A549 (cell line): Measurements from ENCODE around the gene SPPL3. TPM values are rescaled to one million over a fixed set of nuclear protein-coding genes. Genes with fewer than 3 reads are reported as not detected.

Experiments used
- ATAC-seq, 2 experiments: fragments of 200-7000 bp in 1 of 2; fragments of >200 bp in 1 of 2; cut with Nextera tagmentation in 1 of 2; cut with Tn5 transposase in 1 of 2; 3 replicates each; pipeline versions ENCODE4 v1.8.0 to v1.9.1; 2018 to 2020; ENCODE audit warnings: mild to moderate bottlenecking in 1 of 2, moderate library complexity in 1 of 2
- CTCF ChIA-PET: fragments of 300-600 bp; sonication (Branson Sonifier 250); formaldehyde crosslinking; extraction: SDS; loops from one replicate; lab custom pipeline; 2021; ENCODE audit warnings: antibody characterized with exemption, inconsistent platforms; lab: Yijun Ruan, JAX
- POLR2A ChIA-PET: fragments of 350-600 bp; formaldehyde crosslinking; extraction: SDS; loops from one replicate; lab custom pipeline; 2021; ENCODE audit warnings: antibody characterized with exemption, inconsistent platforms; lab: Yijun Ruan, JAX
- DNase-seq, 2 experiments: peaks; one replicate each; pipeline versions ENCODE4 v3.0.0 to v3.0.0-alpha.2; 2011 to 2016; ENCODE audit warnings: low read depth in 1 of 2, low spot score in 1 of 2
- FAIRE-seq: peaks from 2 replicates; lab custom pipeline; 2011; peaks lifted over from hg19 to GRCh38; lab: Jason Lieb, UNC
- H3K27ac ChIP-seq, 2 experiments: fragments of >200 bp; sonication (Bioruptor Twin); formaldehyde crosslinking; 3 replicates each; pipeline ENCODE4 v1.5.1; 2016 to 2017
- H3K4me1 ChIP-seq: fragments of >200 bp; sonication (Bioruptor Twin); formaldehyde crosslinking; 3 replicates; pipeline ENCODE4 v1.6.1; 2016
- H3K4me2 ChIP-seq: fragments of >200 bp; sonication (Bioruptor Twin); formaldehyde crosslinking; 3 replicates; pipeline ENCODE4 v1.6.1; 2016
- H3K4me3 ChIP-seq: fragments of >200 bp; sonication (Bioruptor Twin); formaldehyde crosslinking; 3 replicates; pipeline ENCODE4 v1.5.1; 2016
- H3K9me3 ChIP-seq: fragments of >200 bp; sonication (Bioruptor Twin); formaldehyde crosslinking; 3 replicates; pipeline ENCODE4 v1.6.1; 2016
- BHLHE40 ChIP-seq: IDR thresholded peaks from 2 replicates; pipeline ENCODE4 v1.6.1; 2012; ENCODE audit warnings: low read depth, low read length, inconsistent platforms
- CBX8 ChIP-seq: fragments of 200-600 bp; sonication (generic); IDR thresholded peaks from 2 replicates; pipeline ENCODE4 v1.6.1; 2016
- CHD4 ChIP-seq: fragments of 200-600 bp; sonication (generic); IDR thresholded peaks from 2 replicates; pipeline ENCODE4 v1.6.1; 2016; ENCODE audit warnings: antibody characterized with exemption, mild to moderate bottlenecking, borderline replicate concordance
- CTCF ChIP-seq: fragments of >200 bp; sonication (Bioruptor Twin); formaldehyde crosslinking; IDR thresholded peaks from 3 replicates; pipeline ENCODE4 v1.5.1; 2016
- ELK1 ChIP-seq: fragments of 150-350 bp; IDR thresholded peaks from 2 replicates; pipeline ENCODE4 v1.6.1; 2014; ENCODE audit warnings: low read depth, mild to moderate bottlenecking, low read length
- FOSB ChIP-seq: fragments of 250-450 bp; sonication (Bioruptor Pico); IDR thresholded peaks from 2 replicates; pipeline ENCODE4 v1.5.0; 2020; ENCODE audit warnings: mild to moderate bottlenecking, moderate library complexity
- FOSL2 ChIP-seq, 2 experiments: fragments of 450-650 bp in 1 of 2; fragments of >200 bp in 1 of 2; sonication (Bioruptor Twin) in 1 of 2; formaldehyde crosslinking; IDR thresholded peaks; 2 replicates each; pipeline versions ENCODE4 v1.5.0 to v1.6.1; 2016 to 2020; ENCODE audit warnings: mild to moderate bottlenecking in 1 of 2, moderate library complexity in 1 of 2
- GATA3 ChIP-seq: IDR thresholded peaks from 2 replicates; pipeline ENCODE4 v1.6.1; 2012; ENCODE audit warnings: borderline replicate concordance
- HES2 ChIP-seq: fragments of >200 bp; sonication (Bioruptor Twin); formaldehyde crosslinking; IDR thresholded peaks from 2 replicates; pipeline ENCODE4 v1.6.1; 2016
- HEYL ChIP-seq: fragments of 250-450 bp; sonication (Bioruptor Pico); IDR thresholded peaks from 2 replicates; pipeline ENCODE4 v1.8.0; 2021; ENCODE audit warnings: mild to moderate bottlenecking, moderate library complexity
- HOXA7 ChIP-seq: fragments of 250-450 bp; sonication (Bioruptor Pico); IDR thresholded peaks from 2 replicates; pipeline ENCODE4 v1.5.0; 2020; ENCODE audit warnings: mild to moderate bottlenecking, moderate library complexity
- HOXB5 ChIP-seq: fragments of 250-450 bp; sonication (Bioruptor Pico); IDR thresholded peaks from 2 replicates; pipeline ENCODE4 v1.5.0; 2020; ENCODE audit warnings: mild to moderate bottlenecking, moderate library complexity
- JUN ChIP-seq, 2 experiments: fragments of >200 bp; sonication (Bioruptor Twin); formaldehyde crosslinking; IDR thresholded peaks; 2 replicates in 1 of 2; 3 replicates in 1 of 2; pipeline ENCODE4 v1.6.1; 2016 to 2017
- KDM1A ChIP-seq: fragments of 200-600 bp; sonication (generic); IDR thresholded peaks from 2 replicates; pipeline ENCODE4 v1.6.1; 2016; ENCODE audit warnings: low read depth, mild to moderate bottlenecking
- MAFK ChIP-seq: fragments of 450-650 bp; IDR thresholded peaks from 2 replicates; pipeline ENCODE4 v1.6.1; 2014; ENCODE audit not compliant: partially characterized antibody
- MAX ChIP-seq: IDR thresholded peaks from 2 replicates; pipeline ENCODE4 v1.6.1; 2012
- MAZ ChIP-seq: fragments of 150-350 bp; IDR thresholded peaks from 2 replicates; pipeline ENCODE4 v1.6.1; 2014; ENCODE audit warnings: antibody characterized with exemption, low read depth, low read length, borderline replicate concordance
- NR3C1 ChIP-seq: fragments of >200 bp; sonication (Bioruptor Twin); formaldehyde crosslinking; IDR thresholded peaks from 3 replicates; pipeline ENCODE4 v1.6.1; 2017
- PHF8 ChIP-seq: fragments of 200-600 bp; sonication (generic); IDR thresholded peaks from 2 replicates; pipeline ENCODE4 v1.6.1; 2016; ENCODE audit warnings: low read depth, mild to moderate bottlenecking, antibody characterized with exemption, moderate library complexity, borderline replicate concordance
- RCOR1 ChIP-seq: fragments of 150-350 bp; IDR thresholded peaks from 2 replicates; pipeline ENCODE4 v1.6.1; 2014; ENCODE audit warnings: antibody characterized with exemption, low read length, low read depth
- SMC3 ChIP-seq: fragments of >200 bp; sonication (Bioruptor Twin); formaldehyde crosslinking; IDR thresholded peaks from 3 replicates; pipeline ENCODE4 v1.6.1; 2018; ENCODE audit warnings: inconsistent platforms
- USF2 ChIP-seq: fragments of 450-650 bp; IDR thresholded peaks from 2 replicates; pipeline ENCODE4 v1.6.1; 2014; ENCODE audit warnings: antibody characterized with exemption
- ZC3H11A ChIP-seq: fragments of 450-650 bp; IDR thresholded peaks from 2 replicates; pipeline ENCODE4 v1.6.1; 2014; ENCODE audit warnings: antibody characterized with exemption, mild to moderate bottlenecking
- ZFP36 ChIP-seq: fragments of 450-650 bp; IDR thresholded peaks from 2 replicates; pipeline ENCODE4 v1.6.1; 2014; ENCODE audit warnings: borderline replicate concordance; ENCODE audit not compliant: partially characterized antibody
- ZNF302 ChIP-seq: fragments of 250-450 bp; sonication (Bioruptor Pico); IDR thresholded peaks from 2 replicates; pipeline ENCODE4 v1.9.0; 2021; ENCODE audit warnings: inconsistent platforms, mild to moderate bottlenecking, moderate library complexity
- WGBS: methylation state at CpG from one replicate; pipeline ENCODE4 v1.1.6; 2017; ENCODE audit errors: missing lambda C conversion rate; 5-methylcytosine and 5-hydroxymethylcytosine counted together
- polyA plus RNA-seq, 4 experiments: library from polyadenylated mRNA; depleted of rRNA in 3 of 4; stranded (reverse); fragments of >200 nt; fragmentation: RNase III in 1 of 4; extraction: RNeasy Plus Mini Kit Qiagen cat#74134 plus additional on column Dnase treatment in 1 of 4; gene quantifications; 2 replicates in 3 of 4; 3 replicates in 1 of 4; pipeline ENCODE4 v1.2.3, GENCODE V29; 2011 to 2017

Gene SPPL3
- polyA plus RNA-seq, 2 of the 4 experiments (the other 2 are of a cell fraction) = 25.0 to 26.6 TPM

GRCh38 chr12:120920178-120920577 lies 16.0 kb upstream of the SPPL3 start:
- no peak for ATAC-seq

GRCh38 chr12:120917748-120918147 lies 13.6 kb upstream of the SPPL3 start:
- Histone ChIP-seq H3K4me2 (no peak overlapping the region), H3K9me3 (peaks cover 27% of the 10 kb centered on the region; the same call in 2 of the 3 replicates), H3K4me1 (no peaks in the 10 kb centered on the region), H3K4me3 (no peak overlapping the region), H3K27ac (no peak overlapping the region)
- POLR2A ChIA-PET = no interaction called here
- 53% methylated on average over 2 of the region's 2 CpGs for WGBS
- FAIRE-seq = no peak
- TF ChIP-seq CTCF (no peak), CBX8 (no peak), HES2 (no peak), KDM1A (no peak), ELK1 (no peak), FOSB (no peak), HEYL (CRISPR knock-in tag) (no peak), MAZ (no peak), ZC3H11A (no peak), ZNF302 (CRISPR knock-in tag) (no peak), USF2 (no peak), HOXB5 (no peak), ZFP36 (no peak), FOSL2 (IDR thresholded peaks at IDR 0.05) (no peak), FOSL2 (CRISPR knock-in tag; IDR thresholded peaks at IDR 0.05) (no peak), NR3C1 (no peak), BHLHE40 (no peak)
- no peak for ATAC-seq
- CTCF ChIA-PET = interaction anchor here (1.6 kb wide), 1 partner anchor 11 kb away, joined by 3 read pairs; no protein-coding TSS in a partner anchor
- no peak for DNase-seq

More at GRCh38 chr12:120920178-120920577, 16.0 kb upstream of the SPPL3 start:
- DNase-seq = no peak
- Histone ChIP-seq H3K9me3 (peaks cover 27% of the 10 kb centered on the region; the same call in 2 of the 3 replicates), H3K27ac (no peak overlapping the region), H3K4me2 (no peak overlapping the region), H3K4me3 (no peak overlapping the region), H3K4me1 (no peaks in the 10 kb centered on the region)
- CTCF ChIA-PET = interaction anchor here (0.7 to 1.7 kb wide), 2 partner anchors 23 to 523 kb away, joined by 3 to 7 read pairs; no protein-coding TSS in a partner anchor
- FAIRE-seq = no peak
- POLR2A ChIA-PET = no interaction called here
- 84% methylated on average over 3 of the region's 3 CpGs for WGBS
- TF ChIP-seq CHD4 = no peak
- TF ChIP-seq PHF8 = no peak
- TF ChIP-seq MAFK = no peak
- TF ChIP-seq MAZ = no peak
- TF ChIP-seq ELK1 = no peak
- no peak for TF ChIP-seq GATA3
- no peak for TF ChIP-seq RCOR1
- no peak for TF ChIP-seq HES2
- TF ChIP-seq JUN (IDR thresholded peaks at IDR 0.05) = no peak
- no peak for TF ChIP-seq HOXA7 (CRISPR knock-in tag)
- no peak for TF ChIP-seq SMC3
- TF ChIP-seq MAX = no peak
